SK-N-SH treated with all-trans-retinoic acid at 6 μM for 48 hours (cell line): ENCODE results near the gene CD99.

ENCODE experiments used
- ATAC-seq: fragments of 200-7000 bp; cut with Tn5 transposase; 3 replicates; pipeline ENCODE4 v1.9.1; 2020; ENCODE audit warnings: mild to moderate bottlenecking, moderate library complexity
- ARNTL ChIP-seq: fragments of 450-650 bp; formaldehyde crosslinking; IDR thresholded peaks from 2 replicates; pipeline ENCODE4 v1.5.0; 2020; ENCODE audit warnings: low read depth, mild to moderate bottlenecking, moderate library complexity, borderline replicate concordance
- CREB5 ChIP-seq: fragments of 250-450 bp; sonication (Bioruptor Pico); IDR thresholded peaks from 2 replicates; pipeline ENCODE4 v1.5.1; 2020; ENCODE audit warnings: low read depth, mild to moderate bottlenecking, moderate library complexity
- CSDC2 ChIP-seq: fragments of 250-450 bp; sonication (Bioruptor Pico); IDR thresholded peaks from 2 replicates; pipeline ENCODE4 v1.5.0; 2020; ENCODE audit warnings: mild to moderate bottlenecking, moderate library complexity
- ESRRG ChIP-seq: fragments of 250-450 bp; sonication (Bioruptor Pico); IDR thresholded peaks from 2 replicates; pipeline ENCODE4 v1.6.1; 2021; ENCODE audit warnings: mild to moderate bottlenecking
- GLIS3 ChIP-seq: fragments of 250-450 bp; sonication (Bioruptor Pico); IDR thresholded peaks from 2 replicates; pipeline ENCODE4 v1.5.0; 2020; ENCODE audit warnings: mild to moderate bottlenecking, moderate library complexity
- ISL1 ChIP-seq: fragments of 250-450 bp; sonication (Bioruptor Pico); IDR thresholded peaks from 2 replicates; pipeline ENCODE4 v2.1.2; 2022; ENCODE audit warnings: mild to moderate bottlenecking, moderate library complexity
- OSR1 ChIP-seq: fragments of 250-450 bp; sonication (Bioruptor Pico); IDR thresholded peaks from 2 replicates; pipeline ENCODE4 v1.8.0; 2022; ENCODE audit warnings: moderate library complexity, mild to moderate bottlenecking, inconsistent platforms
- RARB ChIP-seq: fragments of 250-450 bp; sonication (Bioruptor Pico); IDR thresholded peaks from 2 replicates; pipeline ENCODE4 v1.8.0; 2021; ENCODE audit warnings: mild to moderate bottlenecking, moderate library complexity
- SNAI2 ChIP-seq: fragments of 250-450 bp; sonication (Bioruptor Pico); IDR thresholded peaks from 2 replicates; pipeline ENCODE4 v1.5.0; 2020; ENCODE audit warnings: mild to moderate bottlenecking, moderate library complexity
- TCF4 ChIP-seq: fragments of 250-450 bp; sonication (Bioruptor Pico); IDR thresholded peaks from 2 replicates; pipeline ENCODE4 v1.8.0; 2021; ENCODE audit warnings: mild to moderate bottlenecking, moderate library complexity, borderline replicate concordance
- TOX ChIP-seq: fragments of 250-450 bp; sonication (Bioruptor Pico); IDR thresholded peaks from 2 replicates; pipeline ENCODE4 v1.8.0; 2021; ENCODE audit warnings: mild to moderate bottlenecking, moderate library complexity, borderline replicate concordance
- ZC3H10 ChIP-seq: fragments of 250-450 bp; sonication (Bioruptor Pico); IDR thresholded peaks from 2 replicates; pipeline ENCODE4 v1.5.1; 2021; ENCODE audit warnings: mild to moderate bottlenecking, moderate library complexity
- ZFP3 ChIP-seq: fragments of 250-450 bp; sonication (Bioruptor Pico); IDR thresholded peaks from 2 replicates; pipeline ENCODE4 v1.5.0; 2020; ENCODE audit warnings: mild to moderate bottlenecking, moderate library complexity
- ZFP30 ChIP-seq: fragments of 450-650 bp; formaldehyde crosslinking; IDR thresholded peaks from 2 replicates; pipeline ENCODE4 v1.5.0; 2022; ENCODE audit warnings: mild to moderate bottlenecking, moderate library complexity
- ZNF565 ChIP-seq: fragments of 450-650 bp; formaldehyde crosslinking; conservative IDR thresholded peaks from 2 replicates; pipeline ENCODE4 v1.5.0; 2020; ENCODE audit warnings: low read depth, mild to moderate bottlenecking, moderate library complexity
- ZNF70 ChIP-seq: fragments of 450-650 bp; formaldehyde crosslinking; IDR thresholded peaks from 2 replicates; pipeline ENCODE4 v1.5.0; 2020; ENCODE audit warnings: mild to moderate bottlenecking, moderate library complexity
- ZNF8 ChIP-seq: fragments of 450-650 bp; formaldehyde crosslinking; IDR thresholded peaks from 2 replicates; pipeline ENCODE4 v1.5.0; 2020; ENCODE audit warnings: mild to moderate bottlenecking, moderate library complexity
- TF ChIP-seq, protein P1 (sequence below): fragments of 250-450 bp; sonication (Bioruptor Pico); IDR thresholded peaks from 2 replicates; pipeline ENCODE4 v1.5.1; 2021; ENCODE audit warnings: mild to moderate bottlenecking, moderate library complexity
- TF ChIP-seq, protein P2 (sequence below): fragments of 250-450 bp; sonication (Bioruptor Pico); IDR thresholded peaks from 2 replicates; pipeline ENCODE4 v1.8.0; 2021; ENCODE audit warnings: low read depth, mild to moderate bottlenecking, moderate library complexity, borderline replicate concordance
- TF ChIP-seq, protein P3 (sequence below): fragments of 250-450 bp; sonication (Bioruptor Pico); IDR thresholded peaks from 2 replicates; pipeline ENCODE4 v1.5.0; 2020; ENCODE audit warnings: mild to moderate bottlenecking, moderate library complexity

Gene CD99

GRCh38 chrX:2654436-2655340 lies 36.4 kb upstream of the CD99 start:
- ATAC-seq = no peak
- TF ChIP-seq CSDC2 (CRISPR knock-in tag) = no peak
- no peak for TF ChIP-seq ESRRG
- no peak for TF ChIP-seq ZFP30
- TF ChIP-seq GLIS3 (CRISPR knock-in tag) = no peak
- TF ChIP-seq ARNTL (CRISPR knock-in tag) = no peak
- TF ChIP-seq ZNF70 = no peak
- TF ChIP-seq, protein P1, sequence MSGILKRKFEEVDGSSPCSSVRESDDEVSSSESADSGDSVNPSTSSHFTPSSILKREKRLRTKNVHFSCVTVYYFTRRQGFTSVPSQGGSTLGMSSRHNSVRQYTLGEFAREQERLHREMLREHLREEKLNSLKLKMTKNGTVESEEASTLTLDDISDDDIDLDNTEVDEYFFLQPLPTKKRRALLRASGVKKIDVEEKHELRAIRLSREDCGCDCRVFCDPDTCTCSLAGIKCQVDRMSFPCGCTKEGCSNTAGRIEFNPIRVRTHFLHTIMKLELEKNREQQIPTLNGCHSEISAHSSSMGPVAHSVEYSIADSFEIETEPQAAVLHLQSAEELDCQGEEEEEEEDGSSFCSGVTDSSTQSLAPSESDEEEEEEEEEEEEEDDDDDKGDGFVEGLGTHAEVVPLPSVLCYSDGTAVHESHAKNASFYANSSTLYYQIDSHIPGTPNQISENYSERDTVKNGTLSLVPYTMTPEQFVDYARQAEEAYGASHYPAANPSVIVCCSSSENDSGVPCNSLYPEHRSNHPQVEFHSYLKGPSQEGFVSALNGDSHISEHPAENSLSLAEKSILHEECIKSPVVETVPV (CRISPR knock-in tag) = no peak
- no peak for TF ChIP-seq ZC3H10 (CRISPR knock-in tag)
- no peak for TF ChIP-seq OSR1 (CRISPR knock-in tag)
- TF ChIP-seq, protein P2, sequence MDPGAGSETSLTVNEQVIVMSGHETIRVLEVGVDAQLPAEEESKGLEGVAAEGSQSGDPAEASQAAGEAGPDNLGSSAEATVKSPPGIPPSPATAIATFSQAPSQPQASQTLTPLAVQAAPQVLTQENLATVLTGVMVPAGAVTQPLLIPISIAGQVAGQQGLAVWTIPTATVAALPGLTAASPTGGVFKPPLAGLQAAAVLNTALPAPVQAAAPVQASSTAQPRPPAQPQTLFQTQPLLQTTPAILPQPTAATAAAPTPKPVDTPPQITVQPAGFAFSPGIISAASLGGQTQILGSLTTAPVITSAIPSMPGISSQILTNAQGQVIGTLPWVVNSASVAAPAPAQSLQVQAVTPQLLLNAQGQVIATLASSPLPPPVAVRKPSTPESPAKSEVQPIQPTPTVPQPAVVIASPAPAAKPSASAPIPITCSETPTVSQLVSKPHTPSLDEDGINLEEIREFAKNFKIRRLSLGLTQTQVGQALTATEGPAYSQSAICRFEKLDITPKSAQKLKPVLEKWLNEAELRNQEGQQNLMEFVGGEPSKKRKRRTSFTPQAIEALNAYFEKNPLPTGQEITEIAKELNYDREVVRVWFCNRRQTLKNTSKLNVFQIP (CRISPR knock-in tag) = no peak
- TF ChIP-seq RARB (CRISPR knock-in tag) = no peak
- no peak for TF ChIP-seq TCF4 (CRISPR knock-in tag)
- TF ChIP-seq, protein P3, sequence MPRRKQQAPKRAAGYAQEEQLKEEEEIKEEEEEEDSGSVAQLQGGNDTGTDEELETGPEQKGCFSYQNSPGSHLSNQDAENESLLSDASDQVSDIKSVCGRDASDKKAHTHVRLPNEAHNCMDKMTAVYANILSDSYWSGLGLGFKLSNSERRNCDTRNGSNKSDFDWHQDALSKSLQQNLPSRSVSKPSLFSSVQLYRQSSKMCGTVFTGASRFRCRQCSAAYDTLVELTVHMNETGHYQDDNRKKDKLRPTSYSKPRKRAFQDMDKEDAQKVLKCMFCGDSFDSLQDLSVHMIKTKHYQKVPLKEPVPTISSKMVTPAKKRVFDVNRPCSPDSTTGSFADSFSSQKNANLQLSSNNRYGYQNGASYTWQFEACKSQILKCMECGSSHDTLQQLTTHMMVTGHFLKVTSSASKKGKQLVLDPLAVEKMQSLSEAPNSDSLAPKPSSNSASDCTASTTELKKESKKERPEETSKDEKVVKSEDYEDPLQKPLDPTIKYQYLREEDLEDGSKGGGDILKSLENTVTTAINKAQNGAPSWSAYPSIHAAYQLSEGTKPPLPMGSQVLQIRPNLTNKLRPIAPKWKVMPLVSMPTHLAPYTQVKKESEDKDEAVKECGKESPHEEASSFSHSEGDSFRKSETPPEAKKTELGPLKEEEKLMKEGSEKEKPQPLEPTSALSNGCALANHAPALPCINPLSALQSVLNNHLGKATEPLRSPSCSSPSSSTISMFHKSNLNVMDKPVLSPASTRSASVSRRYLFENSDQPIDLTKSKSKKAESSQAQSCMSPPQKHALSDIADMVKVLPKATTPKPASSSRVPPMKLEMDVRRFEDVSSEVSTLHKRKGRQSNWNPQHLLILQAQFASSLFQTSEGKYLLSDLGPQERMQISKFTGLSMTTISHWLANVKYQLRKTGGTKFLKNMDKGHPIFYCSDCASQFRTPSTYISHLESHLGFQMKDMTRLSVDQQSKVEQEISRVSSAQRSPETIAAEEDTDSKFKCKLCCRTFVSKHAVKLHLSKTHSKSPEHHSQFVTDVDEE = no peak
- no peak for TF ChIP-seq TOX (CRISPR knock-in tag)
- no peak for TF ChIP-seq CREB5 (CRISPR knock-in tag)
- TF ChIP-seq ZNF8 = no peak
- no peak for TF ChIP-seq ZFP3 (CRISPR knock-in tag)
- no peak for TF ChIP-seq ISL1 (CRISPR knock-in tag)
- TF ChIP-seq, all 23 proteins: peak for 0

DNA sequence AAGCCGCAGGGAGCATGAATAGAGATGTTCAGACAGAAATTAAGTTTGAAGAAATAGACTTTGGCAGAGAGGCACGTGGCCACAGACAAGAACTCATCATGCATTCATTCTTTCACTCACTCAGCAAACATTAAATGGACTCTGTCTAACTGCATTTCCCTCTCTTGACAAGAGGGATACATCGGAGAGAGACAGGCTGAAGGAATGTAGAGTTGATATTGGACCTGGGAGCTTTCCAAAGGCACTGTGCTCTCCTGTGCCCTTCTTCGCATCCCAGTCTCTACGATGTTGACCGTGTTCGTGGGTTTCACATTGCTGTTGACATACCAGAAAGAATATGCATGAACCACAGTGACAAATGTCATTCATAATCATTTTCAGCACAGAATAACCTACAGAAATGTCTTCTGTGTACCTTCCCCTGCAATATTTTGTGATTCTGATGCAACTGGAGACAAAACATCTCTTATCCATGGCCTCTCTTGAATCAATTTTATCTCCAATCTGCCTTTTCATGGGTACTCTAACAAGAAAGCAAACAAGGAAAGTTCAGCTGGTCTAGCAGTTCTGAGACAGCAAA lies 34.7 kb upstream of the CD99 start:
- no peak for ATAC-seq

GRCh38 chrX:2657532-2658113 lies 33.5 kb upstream of the CD99 start:
- no peak for ATAC-seq
- no peak for TF ChIP-seq TCF4 (CRISPR knock-in tag)
- TF ChIP-seq ZNF8 = no peak
- TF ChIP-seq ESRRG = no peak
- TF ChIP-seq ZNF565 = no peak
- no peak for TF ChIP-seq ZFP3 (CRISPR knock-in tag)
- no peak for TF ChIP-seq ARNTL (CRISPR knock-in tag)
- TF ChIP-seq ZC3H10 (CRISPR knock-in tag) = no peak
- TF ChIP-seq SNAI2 (CRISPR knock-in tag) = no peak
- TF ChIP-seq, protein P3 = no peak
- no peak for TF ChIP-seq CREB5 (CRISPR knock-in tag)
- TF ChIP-seq OSR1 (CRISPR knock-in tag) = no peak
- TF ChIP-seq RARB (CRISPR knock-in tag) = no peak
- no peak for TF ChIP-seq ISL1 (CRISPR knock-in tag)

More for the DNA sequence above, 34.7 kb upstream of the CD99 start:
- TF ChIP-seq ISL1 (CRISPR knock-in tag) = no peak
- no peak for TF ChIP-seq OSR1 (CRISPR knock-in tag)
- TF ChIP-seq CSDC2 (CRISPR knock-in tag) = no peak
- TF ChIP-seq, protein P2 (CRISPR knock-in tag) = no peak
